HL-60 (cell line): Measurements from ENCODE around the gene RD3L.

ENCODE experiments used
- DNase-seq, 2 experiments: peaks; one replicate each; pipeline ENCODE4 v3.0.0-alpha.2; 2010 to 2020; ENCODE audit warnings: low read depth in 1 of 2, low spot score in 1 of 2
- H3K27ac ChIP-seq: fragments of 250-450 bp; sonication (Bioruptor Pico); replicated peaks from 2 replicates; pipeline ENCODE4 v1.5.1; 2020; ENCODE audit warnings: mild to moderate bottlenecking, moderate library complexity
- H3K27me3 ChIP-seq: fragments of 250-450 bp; sonication (Bioruptor Pico); 2 replicates; pipeline ENCODE4 v1.5.1; 2021; ENCODE audit warnings: mild to moderate bottlenecking, moderate library complexity; ENCODE audit not compliant: insufficient read depth, poor library complexity, severe bottlenecking
- H3K4me3 ChIP-seq: replicated peaks from 2 replicates; pipeline ENCODE4 v1.5.1; 2011; ENCODE audit warnings: mild to moderate bottlenecking, control low read depth, low read length; ENCODE audit not compliant: insufficient read depth
- GABPA ChIP-seq: IDR thresholded peaks from 2 replicates; pipeline ENCODE4 v1.6.1; 2012; ENCODE audit warnings: low read depth
- POLR2AphosphoS5 ChIP-seq: IDR thresholded peaks from 2 replicates; pipeline ENCODE4 v1.6.1; 2012; ENCODE audit warnings: low read depth
- REST ChIP-seq: IDR thresholded peaks from 2 replicates; pipeline ENCODE4 v1.6.1; 2012; ENCODE audit warnings: low read depth; ENCODE audit not compliant: insufficient replicate concordance
- SPI1 ChIP-seq: IDR thresholded peaks from 2 replicates; pipeline ENCODE4 v1.6.1; 2012; ENCODE audit warnings: low read depth, mild to moderate bottlenecking, borderline replicate concordance
- TF ChIP-seq, protein P1 (sequence below): IDR thresholded peaks from one replicate; pipeline ENCODE4 v1.5.1; 2011; ENCODE audit warnings: low read length, control low read depth, inconsistent platforms; ENCODE audit not compliant: insufficient read depth

RD3L gene

GRCh38 chr14:103894034-103894722, 48.2 kb downstream of the RD3L start:
- no peak overlapping the region for H3K27ac ChIP-seq
- H3K4me3 ChIP-seq: no peak overlapping the region
- no peak for TF ChIP-seq GABPA
- TF ChIP-seq, protein P1, sequence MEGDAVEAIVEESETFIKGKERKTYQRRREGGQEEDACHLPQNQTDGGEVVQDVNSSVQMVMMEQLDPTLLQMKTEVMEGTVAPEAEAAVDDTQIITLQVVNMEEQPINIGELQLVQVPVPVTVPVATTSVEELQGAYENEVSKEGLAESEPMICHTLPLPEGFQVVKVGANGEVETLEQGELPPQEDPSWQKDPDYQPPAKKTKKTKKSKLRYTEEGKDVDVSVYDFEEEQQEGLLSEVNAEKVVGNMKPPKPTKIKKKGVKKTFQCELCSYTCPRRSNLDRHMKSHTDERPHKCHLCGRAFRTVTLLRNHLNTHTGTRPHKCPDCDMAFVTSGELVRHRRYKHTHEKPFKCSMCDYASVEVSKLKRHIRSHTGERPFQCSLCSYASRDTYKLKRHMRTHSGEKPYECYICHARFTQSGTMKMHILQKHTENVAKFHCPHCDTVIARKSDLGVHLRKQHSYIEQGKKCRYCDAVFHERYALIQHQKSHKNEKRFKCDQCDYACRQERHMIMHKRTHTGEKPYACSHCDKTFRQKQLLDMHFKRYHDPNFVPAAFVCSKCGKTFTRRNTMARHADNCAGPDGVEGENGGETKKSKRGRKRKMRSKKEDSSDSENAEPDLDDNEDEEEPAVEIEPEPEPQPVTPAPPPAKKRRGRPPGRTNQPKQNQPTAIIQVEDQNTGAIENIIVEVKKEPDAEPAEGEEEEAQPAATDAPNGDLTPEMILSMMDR: no peak
- TF ChIP-seq POLR2AphosphoS5: no peak
- no peak for TF ChIP-seq REST
- TF ChIP-seq SPI1: no peak
- H3K27me3 ChIP-seq: no peaks in the 10 kb centered on the region
- DNase-seq: no peak

- H3K27me3 ChIP-seq: no peaks in the 10 kb centered on the region
- TF ChIP-seq GABPA (no peak), REST (no peak), POLR2AphosphoS5 (no peak), SPI1 (no peak)
- TF ChIP-seq, protein P1: no peak
- no peak for DNase-seq
- H3K4me3 ChIP-seq: no peak overlapping the region
- no peak overlapping the region for H3K27ac ChIP-seq
Observed at GRCh38 chr14:103892247-103892646, 50.1 kb downstream of the RD3L start.

- no peaks in the 10 kb centered on the region for H3K27me3 ChIP-seq
- no peak for DNase-seq
- H3K27ac ChIP-seq: no peak overlapping the region
- no peak overlapping the region for H3K4me3 ChIP-seq
- TF ChIP-seq REST (no peak), POLR2AphosphoS5 (no peak), SPI1 (no peak), GABPA (no peak)
- TF ChIP-seq, protein P1: no peak
Observed at GRCh38 chr14:103891667-103892215, 50.6 kb downstream of the RD3L start.
